ENCODE measurements around the gene PPAT. TPM values are rescaled to one million over a fixed set of nuclear protein-coding genes. Genes with fewer than 3 reads are reported as not detected.
"Not testable (repeated sequence)": the region's sequence is repeated elsewhere in the genome, so short reads cannot be mapped to it uniquely, and the experiment has no call there.

PPAT gene
- total and polyA plus RNA-seq, 4 donors: 0.50 to 4.8 (median 3.0) TPM

DNA sequence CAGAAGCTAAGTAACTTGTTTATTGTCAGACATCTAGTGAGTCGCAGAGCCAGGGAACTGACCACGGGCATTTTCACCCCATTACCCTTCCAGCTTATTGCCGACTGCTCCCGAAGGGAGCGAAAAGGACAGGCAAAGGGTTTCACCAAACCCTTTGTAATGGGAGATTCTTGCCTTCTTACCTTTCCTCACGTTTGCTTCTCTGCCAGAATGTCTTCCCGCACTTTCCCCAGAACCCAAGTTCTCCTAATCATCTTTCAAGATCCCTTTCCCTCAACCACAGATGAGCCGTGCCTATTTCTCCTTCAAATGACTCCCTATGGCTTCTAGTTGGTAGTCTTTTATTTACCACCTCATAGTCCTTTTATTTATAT, 31.5 kb upstream of the PPAT start:
- intact Hi-C loops (cut with DNase I): loop anchor here in 1 of 2 donors (2.0 to 5.0 kb wide), 2 partner anchors 30 to 40 kb away; partner anchors contain the start of gene PAICS
- WGBS, 2 donors: 0% methylated on average over 8 of the region's 8 CpGs
- no peaks in the 10 kb centered on the region for H3K27me3 ChIP-seq (ENCODE audit: control insufficient read depth in 1 of 2, insufficient read depth in 2 of 2, low read length in 1 of 2)
- peak overlapping the region in 1 of 2 donors; percentile 50 for H3K27ac ChIP-seq (ENCODE audit: low read depth in 1 of 2, low read length in 2 of 2)
- ATAC-seq (ENCODE audit: low FRiP score): peak; percentile 9
- no peak for DNase-seq
- H3K4me1 ChIP-seq (ENCODE audit: control insufficient read depth in 1 of 2, insufficient read depth in 2 of 2, low read length in 2 of 2): peaks cover 0 to 4% of the 10 kb centered on the region in 2 donors
- no peaks in the 10 kb centered on the region for H3K9me3 ChIP-seq (ENCODE audit: control insufficient read depth, low read length)
- H3K4me3 ChIP-seq (ENCODE audit: low read length in 2 of 2): peak overlapping the region; percentile 91 to 96
- H3K36me3 ChIP-seq (ENCODE audit: control insufficient read depth in 1 of 2, insufficient read depth in 2 of 2, low read length in 1 of 2): peaks cover 0 to 2% of the 10 kb centered on the region in 2 donors

DNA sequence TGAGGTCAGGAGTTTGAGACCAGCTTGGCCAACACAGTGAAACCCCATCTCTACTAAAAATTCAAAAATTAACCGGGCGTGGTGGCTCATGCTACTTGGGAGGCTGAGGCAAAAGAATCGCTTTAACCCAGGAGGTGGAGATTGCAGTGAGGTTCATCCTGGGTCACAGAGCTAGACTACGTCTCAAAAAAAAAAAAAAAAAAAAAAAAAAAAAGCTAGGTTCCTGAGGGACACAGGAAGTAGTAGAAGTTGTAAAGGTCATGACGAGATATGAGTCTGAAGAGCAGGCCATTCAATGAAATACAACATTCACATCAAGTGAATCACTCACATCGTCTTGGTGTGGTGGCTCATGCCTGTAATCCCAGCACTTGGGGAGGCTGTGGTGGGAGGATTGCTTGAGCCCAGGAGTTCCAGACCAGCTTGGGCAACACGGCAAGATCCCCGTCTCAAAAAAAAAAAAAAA, 30.9 kb upstream of the PPAT start:
- peak overlapping the region; percentile 91 to 96 for H3K4me3 ChIP-seq (ENCODE audit: low read length in 2 of 2)
- not testable (repeated sequence) for H3K36me3 ChIP-seq (ENCODE audit: control insufficient read depth in 1 of 2, insufficient read depth in 2 of 2, low read length in 1 of 2); H3K27me3 ChIP-seq (ENCODE audit: control insufficient read depth in 1 of 2, insufficient read depth in 2 of 2, low read length in 1 of 2); DNase-seq; H3K27ac ChIP-seq (ENCODE audit: low read depth in 1 of 2, low read length in 2 of 2); H3K9me3 ChIP-seq (ENCODE audit: control insufficient read depth, low read length); H3K4me1 ChIP-seq (ENCODE audit: control insufficient read depth in 1 of 2, insufficient read depth in 2 of 2, low read length in 2 of 2)
- ATAC-seq (ENCODE audit: low FRiP score): peak; percentile 27
- WGBS, 2 donors: 12 to 16% methylated on average over 8 of the region's 8 CpGs
- intact Hi-C loops (cut with DNase I): loop anchor here in 1 of 2 donors (2.0 to 5.0 kb wide), 2 partner anchors 30 to 39 kb away; partner anchors contain the start of gene PAICS

DNA sequence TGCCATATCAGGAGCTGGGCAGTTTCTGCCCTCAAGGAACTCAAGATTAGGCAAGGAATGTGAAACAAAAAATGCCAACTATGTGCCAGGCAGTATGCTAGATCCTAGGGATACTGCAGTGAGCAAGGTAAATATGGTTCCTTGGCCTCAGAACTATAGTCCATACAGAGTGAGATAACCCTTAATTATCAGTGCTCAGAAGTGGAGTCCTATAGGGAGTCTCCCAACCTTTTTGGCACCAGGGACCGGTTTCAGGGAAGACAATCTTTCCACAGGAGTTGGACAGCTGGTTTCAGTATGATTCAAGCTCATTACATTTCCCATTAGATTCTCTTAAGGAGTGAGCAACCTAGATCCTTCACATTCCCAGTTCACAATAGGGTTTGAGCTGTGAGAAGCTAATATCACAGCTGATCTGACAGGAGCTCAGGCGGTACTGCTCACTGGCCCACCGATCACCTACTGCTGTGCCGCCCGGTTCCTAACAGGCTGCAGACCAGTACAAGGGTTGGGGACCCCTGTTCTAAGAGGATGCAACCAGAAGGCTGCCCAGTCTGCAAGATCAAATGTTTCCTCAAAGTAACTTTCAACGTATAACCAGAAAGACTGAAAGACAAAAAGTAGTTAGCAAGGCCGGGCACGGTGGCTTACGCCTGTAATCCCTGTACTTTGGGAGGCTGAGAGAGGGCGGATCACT, 30.3 kb upstream of the PPAT start:
- Histone ChIP-seq H3K4me3 (ENCODE audit: low read length in 2 of 2) (no peak overlapping the region), H3K9me3 (ENCODE audit: control insufficient read depth, low read length) (no peaks in the 10 kb centered on the region), H3K27ac (ENCODE audit: low read depth in 1 of 2, low read length in 2 of 2) (no peak overlapping the region), H3K4me1 (ENCODE audit: control insufficient read depth in 1 of 2, insufficient read depth in 2 of 2, low read length in 2 of 2) (peaks cover 0 to 4% of the 10 kb centered on the region in 2 donors), H3K36me3 (ENCODE audit: control insufficient read depth in 1 of 2, insufficient read depth in 2 of 2, low read length in 1 of 2) (no peaks in the 10 kb centered on the region), H3K27me3 (ENCODE audit: control insufficient read depth in 1 of 2, insufficient read depth in 2 of 2, low read length in 1 of 2) (no peaks in the 10 kb centered on the region)
- DNase-seq: no peak
- intact Hi-C loops (cut with DNase I): loop anchor here in 1 of 2 donors (2.0 to 5.0 kb wide), 2 partner anchors 29 to 38 kb away; partner anchors contain the start of gene PAICS
- 56 to 71% methylated on average over 10 of the region's 10 CpGs for WGBS, 2 donors
- no peak for ATAC-seq (ENCODE audit: low FRiP score)

DNA sequence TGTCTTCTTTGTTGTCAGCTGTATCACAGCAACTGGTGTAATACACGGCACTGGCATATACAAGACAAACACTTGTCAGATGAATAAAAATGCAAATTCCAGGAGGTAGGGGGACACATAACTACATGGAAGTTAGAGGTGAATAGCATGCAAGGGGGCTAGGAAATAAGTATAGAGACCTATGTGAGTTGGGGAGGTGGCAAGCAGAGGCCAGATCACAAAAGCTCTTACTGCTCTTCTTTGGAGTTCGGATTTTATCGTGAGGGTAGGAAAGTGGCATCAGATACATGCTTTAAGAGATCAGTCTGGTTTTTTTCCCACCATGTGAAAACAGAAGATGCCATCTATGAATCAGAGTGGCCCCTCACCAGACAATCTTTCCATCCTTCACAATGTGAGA, 29.2 kb upstream of the PPAT start:
- no peak for DNase-seq
- intact Hi-C loops (cut with DNase I): no loop called here
- Histone ChIP-seq H3K27me3 (ENCODE audit: control insufficient read depth in 1 of 2, insufficient read depth in 2 of 2, low read length in 1 of 2) (no peaks in the 10 kb centered on the region), H3K9me3 (ENCODE audit: control insufficient read depth, low read length) (no peaks in the 10 kb centered on the region), H3K27ac (ENCODE audit: low read depth in 1 of 2, low read length in 2 of 2) (no peak overlapping the region), H3K36me3 (ENCODE audit: control insufficient read depth in 1 of 2, insufficient read depth in 2 of 2, low read length in 1 of 2) (no peaks in the 10 kb centered on the region), H3K4me1 (ENCODE audit: control insufficient read depth in 1 of 2, insufficient read depth in 2 of 2, low read length in 2 of 2) (peaks cover 0 to 4% of the 10 kb centered on the region in 2 donors), H3K4me3 (ENCODE audit: low read length in 2 of 2) (no peak overlapping the region)
- ATAC-seq (ENCODE audit: low FRiP score): no peak
- 78 to 82% methylated on average over 3 of the region's 3 CpGs for WGBS, 2 donors

DNA sequence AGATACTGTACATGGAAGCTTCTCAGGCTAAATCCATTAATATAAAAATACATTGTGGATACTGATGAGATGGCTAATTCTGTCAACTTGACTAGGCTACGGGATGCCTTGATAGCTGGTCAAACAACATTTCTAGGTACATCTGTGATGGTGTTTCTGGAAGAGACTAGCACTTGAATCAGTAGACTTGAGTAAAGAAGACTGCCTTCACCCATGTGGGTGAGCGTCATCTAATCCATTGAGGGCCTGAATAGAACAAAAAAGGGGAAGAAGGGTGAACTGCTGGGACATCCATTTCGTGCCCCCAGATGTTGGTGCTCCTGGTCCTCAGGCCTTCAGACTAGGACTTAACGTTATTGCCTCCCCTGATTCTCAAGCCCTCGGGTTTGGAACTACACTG, 28.3 kb upstream of the PPAT start:
- intact Hi-C loops (cut with DNase I): no loop called here

DNA sequence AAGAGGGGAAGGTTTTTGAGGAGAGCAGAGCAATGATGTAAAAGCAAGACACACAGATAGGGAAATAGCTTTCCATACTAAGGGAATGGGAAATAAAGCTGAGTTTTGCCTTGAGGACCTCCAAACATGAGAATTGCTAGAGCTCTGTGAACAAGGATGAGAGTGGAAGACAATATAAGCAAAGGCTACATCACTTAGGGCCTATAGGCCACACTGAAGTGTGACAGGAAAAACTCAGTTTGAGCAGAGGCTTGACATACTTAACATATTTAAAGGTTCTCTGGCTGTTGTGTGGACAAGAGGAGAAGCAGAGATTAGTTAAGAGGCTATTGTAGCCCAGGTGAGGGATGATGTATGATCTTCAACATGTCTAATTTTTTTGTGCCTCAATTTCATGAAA, 26.7 kb upstream of the PPAT start:
- Histone ChIP-seq H3K36me3 (ENCODE audit: control insufficient read depth in 1 of 2, insufficient read depth in 2 of 2, low read length in 1 of 2) (no peaks in the 10 kb centered on the region), H3K4me3 (ENCODE audit: low read length in 2 of 2) (no peak overlapping the region), H3K9me3 (ENCODE audit: control insufficient read depth, low read length) (no peaks in the 10 kb centered on the region), H3K4me1 (ENCODE audit: control insufficient read depth in 1 of 2, insufficient read depth in 2 of 2, low read length in 2 of 2) (peaks cover 2 to 4% of the 10 kb centered on the region in 2 donors), H3K27ac (ENCODE audit: low read depth in 1 of 2, low read length in 2 of 2) (no peak overlapping the region), H3K27me3 (ENCODE audit: control insufficient read depth in 1 of 2, insufficient read depth in 2 of 2, low read length in 1 of 2) (no peaks in the 10 kb centered on the region)
- DNase-seq (no peak), ATAC-seq (ENCODE audit: low FRiP score) (no peak)
- intact Hi-C loops (cut with DNase I): no loop called here

More for the DNA sequence above, 28.3 kb upstream of the PPAT start:
- Histone ChIP-seq H3K4me1 (ENCODE audit: control insufficient read depth in 1 of 2, insufficient read depth in 2 of 2, low read length in 2 of 2) (peaks cover 0 to 4% of the 10 kb centered on the region in 2 donors), H3K27me3 (ENCODE audit: control insufficient read depth in 1 of 2, insufficient read depth in 2 of 2, low read length in 1 of 2) (no peaks in the 10 kb centered on the region), H3K36me3 (ENCODE audit: control insufficient read depth in 1 of 2, insufficient read depth in 2 of 2, low read length in 1 of 2) (no peaks in the 10 kb centered on the region), H3K27ac (ENCODE audit: low read depth in 1 of 2, low read length in 2 of 2) (no peak overlapping the region), H3K4me3 (ENCODE audit: low read length in 2 of 2) (no peak overlapping the region), H3K9me3 (ENCODE audit: control insufficient read depth, low read length) (no peaks in the 10 kb centered on the region)
- ATAC-seq (ENCODE audit: low FRiP score) (no peak), DNase-seq (no peak)
- 89 to 90% methylated on average over 5 of the region's 5 CpGs for WGBS, 2 donors

DNA sequence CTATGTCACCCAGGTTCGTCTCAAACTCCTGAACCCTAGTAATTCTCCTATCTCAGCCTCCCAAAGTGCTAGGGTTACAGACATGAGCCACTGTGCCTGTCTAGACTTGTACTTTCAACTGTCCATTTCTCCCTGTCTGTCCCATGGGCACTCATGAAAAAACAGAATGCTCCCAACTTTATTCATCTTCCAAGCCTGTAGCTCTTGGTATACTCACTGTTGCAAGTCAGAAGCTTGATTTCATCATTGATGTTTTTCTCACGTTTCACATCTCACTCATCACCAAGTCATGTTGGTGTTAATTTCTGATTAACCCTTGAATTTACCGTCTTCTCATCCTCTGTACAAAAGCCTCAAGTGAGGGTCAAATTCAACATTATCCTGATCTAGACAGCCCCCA, 24.7 kb upstream of the PPAT start:
- Histone ChIP-seq H3K27me3 (ENCODE audit: control insufficient read depth in 1 of 2, insufficient read depth in 2 of 2, low read length in 1 of 2) (no peaks in the 10 kb centered on the region), H3K9me3 (ENCODE audit: control insufficient read depth, low read length) (no peaks in the 10 kb centered on the region), H3K36me3 (ENCODE audit: control insufficient read depth in 1 of 2, insufficient read depth in 2 of 2, low read length in 1 of 2) (no peaks in the 10 kb centered on the region), H3K4me3 (ENCODE audit: low read length in 2 of 2) (no peak overlapping the region), H3K4me1 (ENCODE audit: control insufficient read depth in 1 of 2, insufficient read depth in 2 of 2, low read length in 2 of 2) (peaks cover 0 to 3% of the 10 kb centered on the region in 2 donors), H3K27ac (ENCODE audit: low read depth in 1 of 2, low read length in 2 of 2) (no peak overlapping the region)
- intact Hi-C loops (cut with DNase I): no loop called here
- no peak for DNase-seq
- WGBS, 2 donors: 75 to 76% methylated on average over 3 of the region's 3 CpGs
- no peak for ATAC-seq (ENCODE audit: low FRiP score)

DNA sequence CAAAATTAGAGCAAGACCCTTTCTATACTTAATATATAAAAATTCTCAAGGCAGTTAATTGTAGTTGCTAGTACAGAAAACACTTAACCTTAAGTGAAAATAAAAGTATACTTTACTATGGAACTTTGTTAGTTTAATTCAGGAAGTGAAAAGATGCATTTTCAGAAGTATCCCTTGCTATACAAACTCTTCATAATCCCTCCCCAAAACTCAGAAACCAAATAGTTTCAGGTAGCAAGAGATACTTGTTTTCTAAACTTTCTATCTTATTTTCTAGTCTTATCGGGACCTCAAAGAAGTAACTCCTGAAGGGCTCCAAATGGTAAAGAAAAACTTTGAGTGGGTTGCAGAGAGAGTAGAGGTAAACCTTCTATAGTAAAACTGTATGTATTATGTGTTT, 14.9 kb upstream of the PPAT start:
- no peak for ATAC-seq (ENCODE audit: low FRiP score)
- H3K27ac ChIP-seq (ENCODE audit: low read depth in 1 of 2, low read length in 2 of 2): no peak overlapping the region
- H3K4me1 ChIP-seq (ENCODE audit: control insufficient read depth in 1 of 2, insufficient read depth in 2 of 2, low read length in 2 of 2): no peaks in the 10 kb centered on the region
- no peaks in the 10 kb centered on the region for H3K27me3 ChIP-seq (ENCODE audit: control insufficient read depth in 1 of 2, insufficient read depth in 2 of 2, low read length in 1 of 2)
- 93% methylated on average over 1 of the region's 1 CpG for WGBS, 2 donors
- no peaks in the 10 kb centered on the region for H3K36me3 ChIP-seq (ENCODE audit: control insufficient read depth in 1 of 2, insufficient read depth in 2 of 2, low read length in 1 of 2)
- H3K4me3 ChIP-seq (ENCODE audit: low read length in 2 of 2): no peak overlapping the region
- intact Hi-C loops (cut with DNase I): no loop called here
- no peak for DNase-seq
- no peaks in the 10 kb centered on the region for H3K9me3 ChIP-seq (ENCODE audit: control insufficient read depth, low read length)

DNA sequence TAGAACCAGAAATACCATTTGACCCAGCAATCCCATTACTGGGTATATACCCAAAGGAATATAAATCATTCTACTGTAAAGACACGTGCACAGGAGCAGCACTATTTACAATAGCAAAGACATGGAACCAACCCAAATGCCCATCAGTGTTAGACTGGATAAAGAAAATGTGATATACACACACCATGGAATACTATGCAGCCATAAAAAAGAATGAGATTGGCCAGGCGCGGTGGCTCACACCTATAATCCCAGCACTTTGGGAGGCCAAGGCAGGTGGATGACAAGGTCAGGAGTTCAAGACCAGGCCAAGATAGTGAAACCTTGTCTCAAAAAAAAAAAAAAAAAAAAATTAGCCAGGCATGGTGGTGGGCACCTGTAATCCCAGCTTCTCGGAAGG, 14.1 kb upstream of the PPAT start:
- intact Hi-C loops (cut with DNase I): not testable (repeated sequence)

More for the DNA sequence above, 14.1 kb upstream of the PPAT start:
- H3K27ac ChIP-seq (ENCODE audit: low read depth in 1 of 2, low read length in 2 of 2); H3K4me3 ChIP-seq (ENCODE audit: low read length in 2 of 2); H3K36me3 ChIP-seq (ENCODE audit: control insufficient read depth in 1 of 2, insufficient read depth in 2 of 2, low read length in 1 of 2); ATAC-seq (ENCODE audit: low FRiP score); H3K27me3 ChIP-seq (ENCODE audit: control insufficient read depth in 1 of 2, insufficient read depth in 2 of 2, low read length in 1 of 2); DNase-seq; H3K4me1 ChIP-seq (ENCODE audit: control insufficient read depth in 1 of 2, insufficient read depth in 2 of 2, low read length in 2 of 2); H3K9me3 ChIP-seq (ENCODE audit: control insufficient read depth, low read length): not testable (repeated sequence)
- WGBS, 2 donors: 94 to 95% methylated on average over 4 of the region's 4 CpGs
